Measurements from ENCODE around the gene DAB2. TPM values are rescaled to one million over a fixed set of nuclear protein-coding genes. Genes with fewer than 3 reads are reported as not detected.

DAB2 gene
- total RNA-seq, 1 donor from 2014 or later = 13.2 TPM

DNA sequence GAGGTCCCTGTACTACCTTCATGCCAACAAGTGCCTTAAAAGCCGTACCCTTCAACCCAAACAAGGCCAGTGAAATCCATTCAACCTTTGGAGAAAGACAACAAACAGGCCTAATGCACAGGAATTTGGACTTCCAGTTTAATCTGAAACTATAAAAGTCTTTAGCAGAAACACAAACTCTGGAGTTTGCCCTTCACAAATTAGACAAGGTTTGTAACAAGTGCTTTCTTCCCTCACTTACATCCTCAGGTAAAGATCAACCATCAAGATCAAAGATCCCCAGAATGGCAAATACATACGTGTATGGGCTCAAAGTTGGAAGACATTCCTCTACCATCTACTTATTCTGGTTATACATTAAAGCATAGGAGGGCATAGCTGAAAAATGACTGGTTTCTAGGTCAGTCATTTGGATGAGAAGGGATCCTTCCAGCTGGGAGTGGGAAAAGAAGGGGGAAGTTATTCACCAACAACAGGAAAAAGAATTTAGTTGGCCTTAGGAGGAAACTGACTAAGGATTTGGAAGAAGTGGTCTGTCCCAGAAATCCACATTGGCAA lies 2.0 kb downstream of the DAB2 start:
- TF ChIP-seq, protein P1, sequence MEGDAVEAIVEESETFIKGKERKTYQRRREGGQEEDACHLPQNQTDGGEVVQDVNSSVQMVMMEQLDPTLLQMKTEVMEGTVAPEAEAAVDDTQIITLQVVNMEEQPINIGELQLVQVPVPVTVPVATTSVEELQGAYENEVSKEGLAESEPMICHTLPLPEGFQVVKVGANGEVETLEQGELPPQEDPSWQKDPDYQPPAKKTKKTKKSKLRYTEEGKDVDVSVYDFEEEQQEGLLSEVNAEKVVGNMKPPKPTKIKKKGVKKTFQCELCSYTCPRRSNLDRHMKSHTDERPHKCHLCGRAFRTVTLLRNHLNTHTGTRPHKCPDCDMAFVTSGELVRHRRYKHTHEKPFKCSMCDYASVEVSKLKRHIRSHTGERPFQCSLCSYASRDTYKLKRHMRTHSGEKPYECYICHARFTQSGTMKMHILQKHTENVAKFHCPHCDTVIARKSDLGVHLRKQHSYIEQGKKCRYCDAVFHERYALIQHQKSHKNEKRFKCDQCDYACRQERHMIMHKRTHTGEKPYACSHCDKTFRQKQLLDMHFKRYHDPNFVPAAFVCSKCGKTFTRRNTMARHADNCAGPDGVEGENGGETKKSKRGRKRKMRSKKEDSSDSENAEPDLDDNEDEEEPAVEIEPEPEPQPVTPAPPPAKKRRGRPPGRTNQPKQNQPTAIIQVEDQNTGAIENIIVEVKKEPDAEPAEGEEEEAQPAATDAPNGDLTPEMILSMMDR (conservative IDR thresholded peaks at IDR 0.05; ENCODE audit: low read depth, low read length) = no peak
- no peak for DNase-seq (ENCODE audit: low read depth)
- peak overlapping the region; percentile 88 for H3K4me3 ChIP-seq (ENCODE audit: low read depth, low read length)

DNA sequence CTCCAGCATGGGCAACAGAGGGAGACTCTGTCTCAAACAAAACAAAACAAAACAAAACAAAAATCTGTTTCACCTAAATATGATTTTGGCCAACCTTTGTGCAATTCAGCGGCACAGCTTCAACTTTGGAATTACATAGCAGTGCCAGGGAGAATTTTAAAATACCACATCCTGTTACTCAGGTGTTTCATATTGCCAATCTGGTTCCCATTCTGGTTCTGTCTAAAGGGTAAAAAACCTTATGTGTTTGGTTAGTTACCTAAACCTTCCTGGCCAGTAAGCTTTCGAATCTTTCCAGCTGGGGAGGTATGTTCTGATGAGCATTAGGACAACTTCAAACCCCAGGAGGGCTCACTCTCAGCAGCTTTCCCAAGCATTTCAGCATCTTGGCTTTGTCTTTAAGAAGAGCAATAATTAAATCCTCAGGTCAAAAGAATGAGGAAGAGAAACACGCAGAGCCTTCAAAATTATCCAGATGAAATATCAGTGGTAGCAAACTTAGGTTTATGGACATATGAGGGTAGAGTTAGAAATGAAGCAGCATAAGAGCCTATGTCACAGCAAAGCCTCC lies 2.7 kb downstream of the DAB2 start:
- TF ChIP-seq, protein P1 (conservative IDR thresholded peaks at IDR 0.05; ENCODE audit: low read depth, low read length) = no peak
- no peak for DNase-seq (ENCODE audit: low read depth)
- peak overlapping the region; percentile 88 for H3K4me3 ChIP-seq (ENCODE audit: low read depth, low read length)

DNA sequence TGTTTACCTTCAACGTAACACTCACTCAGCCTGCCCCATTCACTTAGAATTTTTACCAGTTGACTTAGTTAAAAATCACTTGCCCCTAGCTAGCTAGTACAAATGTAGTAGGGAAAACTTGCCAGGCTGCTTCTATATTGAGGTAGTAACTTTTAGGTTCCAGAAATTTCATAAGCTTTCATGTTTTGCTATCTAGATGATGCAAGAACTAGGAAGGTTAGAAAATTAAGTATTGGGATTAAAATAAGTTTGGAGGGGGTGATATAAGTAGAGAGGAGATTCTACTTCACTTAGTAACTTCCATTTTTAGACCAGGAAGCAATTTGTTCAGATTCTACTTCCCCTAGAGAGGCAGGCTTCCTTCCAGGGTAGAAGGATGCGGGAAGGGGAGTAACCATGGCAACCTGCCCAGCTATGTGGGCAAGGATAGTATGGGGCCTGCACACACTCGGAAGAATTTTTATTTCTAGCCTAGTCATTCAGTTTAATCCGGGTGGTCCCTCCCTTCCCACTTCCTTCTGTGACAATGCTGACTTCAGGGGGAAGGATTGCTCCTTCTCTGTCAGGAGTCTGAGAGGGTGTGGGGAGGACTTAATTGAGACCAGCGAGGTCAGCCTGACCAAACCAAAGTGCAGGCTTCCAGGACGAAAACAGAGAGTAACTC lies 4.2 kb downstream of the DAB2 start:
- DNase-seq (ENCODE audit: low read depth) = no peak
- TF ChIP-seq, protein P1 (conservative IDR thresholded peaks at IDR 0.05; ENCODE audit: low read depth, low read length) = no peak
- peak overlapping the region; percentile 88 for H3K4me3 ChIP-seq (ENCODE audit: low read depth, low read length)

DNA sequence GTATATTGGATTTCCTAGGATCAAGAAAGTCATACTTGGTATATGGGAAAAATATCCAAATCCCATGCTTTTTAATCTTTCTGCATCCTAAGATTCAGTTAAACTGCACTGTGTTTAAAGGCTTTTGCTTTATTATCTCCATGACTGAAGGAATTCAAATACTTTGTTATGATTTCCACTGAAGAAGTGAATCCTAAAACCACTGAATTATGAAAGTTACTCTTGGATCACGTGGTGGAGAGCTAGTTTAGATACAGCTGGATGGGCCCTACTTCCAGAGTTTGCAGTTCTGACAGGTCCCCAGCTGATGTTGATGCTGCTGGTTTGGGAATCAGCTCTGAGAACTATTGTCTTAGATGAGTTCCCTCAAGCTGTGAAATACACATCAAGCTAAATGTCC lies 5.0 kb downstream of the DAB2 start:
- TF ChIP-seq, protein P1 (conservative IDR thresholded peaks at IDR 0.05; ENCODE audit: low read depth, low read length) = no peak
- no peak for DNase-seq (ENCODE audit: low read depth)
- H3K4me3 ChIP-seq (ENCODE audit: low read depth, low read length) = no peak overlapping the region

DNA sequence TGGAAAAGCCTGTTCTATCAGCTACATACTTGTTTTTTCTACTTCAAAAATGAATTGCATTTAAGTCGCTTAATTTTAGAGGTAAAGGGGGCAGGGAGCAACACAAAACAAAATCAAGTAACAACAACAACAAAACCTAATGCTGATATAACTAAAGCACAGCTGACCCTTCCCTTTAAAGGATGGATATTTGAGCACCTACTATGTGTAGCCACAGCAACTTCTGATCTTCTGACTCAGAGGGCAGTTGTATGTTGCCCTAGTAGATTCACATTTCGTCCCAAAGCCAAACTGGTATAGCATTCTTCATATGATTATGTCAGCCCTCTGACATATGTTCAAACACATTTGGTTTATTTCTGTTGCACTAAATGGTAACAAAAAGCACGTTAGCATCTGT lies 6.8 kb downstream of the DAB2 start:
- H3K4me3 ChIP-seq (ENCODE audit: low read depth, low read length) = no peak overlapping the region
- no peak for DNase-seq (ENCODE audit: low read depth)
- TF ChIP-seq, protein P1 (conservative IDR thresholded peaks at IDR 0.05; ENCODE audit: low read depth, low read length) = no peak

DNA sequence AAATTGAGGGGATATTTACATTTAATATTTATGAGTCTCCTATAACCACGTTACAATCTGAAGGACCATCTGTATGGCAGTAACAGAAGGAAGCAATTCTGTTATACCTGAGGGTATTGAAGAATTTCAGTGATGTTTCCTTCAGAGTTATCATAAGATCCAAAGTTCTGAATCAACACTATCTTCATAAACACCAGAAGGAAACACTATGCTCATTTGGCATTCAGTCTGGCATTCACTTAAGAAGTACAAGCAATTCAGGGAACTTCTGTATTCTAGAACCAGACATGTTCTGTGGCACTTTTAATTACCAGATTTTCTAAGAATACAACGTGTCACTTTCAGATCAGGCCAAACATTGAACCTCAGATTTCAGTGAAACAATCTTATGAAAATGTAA lies 9.6 kb downstream of the DAB2 start:
- no peak overlapping the region for H3K4me3 ChIP-seq (ENCODE audit: low read depth, low read length)
- TF ChIP-seq, protein P1 (conservative IDR thresholded peaks at IDR 0.05; ENCODE audit: low read depth, low read length) = no peak
- DNase-seq (ENCODE audit: low read depth) = no peak
